CD4-positive, alpha-beta T cell treated with Interleukin-4 for 1 hour (primary cell): ENCODE measurements around the gene FEM1B.
"Not testable (repeated sequence)": the region's sequence is repeated elsewhere in the genome, so short reads cannot be mapped to it uniquely, and the experiment has no call there.

ENCODE experiments used
- DNase-seq, 2 donors: peaks; one replicate each; pipeline ENCODE4 v3.0.0-alpha.2; 2020 to 2022

Gene FEM1B

DNA sequence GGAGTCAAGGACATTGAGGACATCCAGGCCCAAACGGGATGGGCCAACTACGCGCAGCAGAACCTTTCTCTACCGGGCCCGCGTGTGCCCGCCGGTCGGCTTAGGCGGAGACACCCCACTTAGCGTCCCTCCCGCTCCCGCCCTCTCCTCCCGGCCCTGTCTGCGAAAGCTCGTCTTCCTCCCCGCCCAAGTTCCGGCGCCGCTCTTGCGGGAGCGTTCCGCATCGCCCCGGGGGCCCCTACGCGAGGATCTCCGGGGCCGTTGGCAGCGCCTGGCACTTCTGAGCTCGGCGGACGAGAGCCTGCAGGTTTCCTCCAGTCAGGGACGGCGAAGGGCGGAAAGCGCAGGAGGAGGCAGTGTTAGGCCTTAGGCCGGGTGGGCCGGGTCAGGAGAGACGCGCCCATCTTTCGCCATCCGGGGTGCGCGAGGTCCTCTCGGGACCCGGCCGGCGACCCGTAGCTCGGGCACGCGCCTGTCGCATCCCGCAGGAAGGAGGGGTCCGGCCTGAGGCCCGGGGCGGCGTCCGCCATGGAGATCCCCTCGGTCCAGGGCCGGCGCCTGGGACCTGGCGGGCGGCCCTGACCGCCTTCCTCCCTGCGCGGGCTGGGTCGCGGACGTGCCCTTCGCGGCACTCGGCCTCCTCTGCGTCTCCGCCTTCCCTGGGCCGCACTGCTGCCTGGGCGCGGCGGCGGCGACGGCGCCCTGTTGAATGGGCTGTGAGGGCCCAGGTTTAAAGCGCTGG, at the start of gene FEM1B:
FEM1B (plus strand) TSS at position 143 of the 742 bp plus-strand sequence. CDS start 673 bp downstream, outside the sequence.
- peak; percentile 89 to 92 for DNase-seq

DNA sequence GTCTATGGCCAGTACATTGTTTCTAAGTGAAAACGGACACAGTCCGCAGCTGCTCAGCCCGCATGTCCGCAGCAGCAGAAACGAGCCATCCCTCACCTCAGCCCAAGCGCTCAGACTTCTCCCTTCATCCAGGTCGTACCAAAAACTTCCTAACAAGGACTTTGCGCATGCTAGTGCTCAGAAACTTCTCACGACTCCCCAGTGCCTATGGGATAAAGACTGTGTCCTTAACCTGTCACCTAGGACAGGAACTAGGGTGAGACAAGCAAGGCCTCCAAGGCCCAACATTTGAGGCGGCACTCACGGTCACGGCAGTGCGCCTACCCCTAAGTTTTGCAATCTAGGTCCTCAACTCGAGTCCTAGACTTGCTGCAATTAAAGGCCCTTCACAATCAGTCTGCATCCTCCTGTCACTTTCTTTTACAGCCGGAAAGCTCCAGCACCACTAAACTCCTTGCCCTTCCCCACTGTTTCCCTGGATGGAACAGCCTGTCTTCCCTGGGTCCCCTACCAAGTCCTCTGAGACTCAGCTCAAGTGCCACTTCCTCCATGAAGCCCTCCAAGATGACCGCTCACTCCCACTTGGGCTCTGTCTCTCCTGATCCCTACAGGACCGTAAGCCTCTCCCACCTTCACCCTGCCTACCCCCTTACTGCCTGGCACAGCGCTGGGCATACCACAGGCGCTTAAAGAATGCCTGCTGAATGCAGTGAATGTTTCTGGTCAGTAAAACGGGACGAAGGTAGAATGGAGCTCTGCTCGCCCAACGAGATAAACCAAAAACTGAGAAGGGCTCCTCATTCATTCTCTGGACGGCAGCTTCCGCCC, 49.2 kb upstream of the FEM1B start:
- no peak for DNase-seq

DNA sequence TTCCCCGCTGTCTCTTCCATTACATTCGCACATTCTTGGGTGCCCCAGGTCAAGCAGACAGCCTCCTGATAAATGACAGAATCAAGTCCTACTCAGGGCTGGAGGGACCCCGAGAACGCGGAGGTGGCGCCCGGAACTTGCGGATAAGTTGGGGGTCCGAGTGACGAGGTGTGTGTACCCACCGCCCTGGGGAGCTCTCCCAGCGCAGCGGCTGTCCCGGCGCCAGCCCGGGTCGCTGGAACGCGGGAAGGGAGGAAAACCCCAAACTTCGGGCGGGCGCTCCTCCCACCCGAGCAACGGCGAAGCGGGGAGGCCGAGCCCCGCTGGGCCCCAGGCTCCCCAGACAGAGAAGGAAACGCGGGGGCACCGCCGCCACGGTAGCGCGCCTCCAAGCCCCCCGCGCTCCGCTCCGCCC, 48.6 kb upstream of the FEM1B start:
- DNase-seq: no peak

GRCh38 chr15:68229386-68230156, 48.0 kb upstream of the FEM1B start, which contains the start of gene CLN6:
Gene CLN6, minus strand, starts transcription at chr15:68229728. Its CDS starts 144 bp downstream, at chr15:68229584.
- peak; percentile 81 to 82 for DNase-seq

GRCh38 chr15:68230157-68231100, 47.1 kb upstream of the FEM1B start:
- no peak for DNase-seq

GRCh38 chr15:68231102-68231818, 46.3 kb upstream of the FEM1B start:
- DNase-seq: no peak

GRCh38 chr15:68232449-68232848, 45.1 kb upstream of the FEM1B start:
- DNase-seq: no peak

DNA sequence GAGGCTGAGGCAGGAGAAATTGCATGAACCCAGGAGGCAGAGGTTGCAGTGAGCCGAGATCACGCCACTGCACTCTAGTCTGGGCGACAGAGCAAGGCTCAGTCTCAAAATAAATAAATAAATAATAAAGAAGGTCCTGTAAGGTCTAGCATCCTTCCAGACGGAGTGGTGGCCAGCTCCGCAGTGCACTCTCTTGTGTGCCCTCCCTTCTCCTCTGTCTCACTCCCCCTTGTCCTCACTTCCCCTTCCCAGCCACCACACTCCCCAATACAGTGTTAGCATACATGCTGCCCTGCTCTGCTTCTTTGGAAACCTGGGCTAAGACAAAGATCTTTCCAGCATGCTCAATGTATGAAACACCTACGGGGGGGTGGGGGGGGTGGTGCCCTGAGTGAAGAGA, 44.6 kb upstream of the FEM1B start:
- DNase-seq: no peak

GRCh38 chr15:68234060-68234459, 43.5 kb upstream of the FEM1B start:
- no peak for DNase-seq

DNA sequence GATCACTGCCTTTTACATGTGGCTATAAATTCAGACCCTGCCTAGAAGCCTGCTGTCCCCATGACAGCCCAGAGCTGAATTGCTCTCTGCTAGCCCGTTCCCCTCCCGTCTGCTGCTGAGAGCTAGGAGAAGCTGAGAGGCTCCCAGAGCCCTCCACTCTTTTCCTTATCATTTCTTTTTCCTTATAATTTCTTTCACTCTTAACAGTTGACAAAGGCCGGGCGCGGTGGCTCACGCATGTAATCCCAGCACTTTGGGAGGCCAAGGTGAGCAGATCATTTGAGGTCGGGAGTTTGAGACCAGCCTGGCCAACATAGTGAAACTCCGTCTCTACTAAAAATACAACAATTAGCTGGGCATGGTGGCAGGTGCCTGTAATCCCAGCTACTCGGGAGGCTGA, 43.0 kb upstream of the FEM1B start:
- DNase-seq: not testable (repeated sequence)

- no peak for DNase-seq
Measured at GRCh38 chr15:68235022-68235421, 42.5 kb upstream of the FEM1B start.

- DNase-seq: no peak
Measured at GRCh38 chr15:68239025-68239424, 38.5 kb upstream of the FEM1B start.

DNA sequence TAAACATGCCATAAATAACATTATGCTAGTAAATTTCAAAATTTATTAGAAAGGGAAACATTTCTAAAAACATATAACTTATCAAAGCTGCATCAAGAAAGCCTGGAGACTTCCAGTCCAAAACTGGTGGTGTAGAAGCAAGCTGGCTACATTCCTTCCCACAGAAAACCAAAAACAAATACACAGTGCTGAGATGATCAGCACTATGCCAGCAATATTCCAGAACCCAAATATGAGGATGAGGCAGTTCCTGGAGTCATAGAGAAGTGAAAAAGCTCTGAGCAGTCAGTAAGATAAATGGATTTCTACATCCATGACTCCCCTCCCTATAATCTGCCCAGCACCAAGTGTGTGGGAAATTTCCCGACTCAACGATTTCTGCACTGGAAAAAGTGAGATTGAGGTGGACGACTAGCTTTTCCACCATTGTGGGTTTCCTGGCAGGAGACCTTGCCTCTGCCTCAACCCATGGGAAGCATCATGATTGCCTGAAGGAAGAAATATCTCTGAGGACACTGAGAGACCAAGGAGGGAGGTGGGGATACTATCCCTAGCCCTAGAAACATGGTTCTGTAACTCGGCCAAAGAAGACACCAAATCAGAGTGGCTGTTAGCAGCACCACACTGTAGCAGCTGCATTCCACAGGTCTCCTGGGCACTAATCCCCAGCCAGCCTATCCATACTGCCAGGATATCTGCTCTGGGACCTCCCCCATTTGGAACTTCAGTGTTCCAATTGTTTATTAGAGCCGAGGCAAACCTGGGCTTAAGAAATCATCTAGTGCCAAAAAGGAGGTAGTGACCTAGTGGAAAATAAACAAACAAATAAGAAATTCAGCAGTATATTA, 36.2 kb upstream of the FEM1B start:
- DNase-seq: no peak

DNA sequence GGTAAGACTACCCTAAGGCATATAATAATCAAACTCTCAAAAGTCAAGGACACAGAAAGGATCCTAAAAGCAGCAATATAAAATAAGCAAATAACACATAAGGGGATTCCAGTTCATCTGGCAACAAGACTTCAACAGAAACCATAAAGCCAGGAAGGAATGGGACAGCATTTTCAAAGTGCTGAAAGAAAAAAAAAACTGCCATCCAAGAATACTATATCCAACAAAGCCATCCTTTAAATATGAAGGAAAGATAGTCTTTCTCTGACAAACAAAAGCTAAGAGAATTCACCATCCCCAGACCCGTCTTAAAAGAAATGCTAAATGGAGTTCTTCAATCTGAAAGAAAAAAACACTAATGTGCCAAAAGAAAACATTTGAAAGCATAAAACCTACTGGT, 33.3 kb upstream of the FEM1B start:
- no peak for DNase-seq

- no peak for DNase-seq
Measured at GRCh38 chr15:68249058-68249713, 28.4 kb upstream of the FEM1B start.

DNA sequence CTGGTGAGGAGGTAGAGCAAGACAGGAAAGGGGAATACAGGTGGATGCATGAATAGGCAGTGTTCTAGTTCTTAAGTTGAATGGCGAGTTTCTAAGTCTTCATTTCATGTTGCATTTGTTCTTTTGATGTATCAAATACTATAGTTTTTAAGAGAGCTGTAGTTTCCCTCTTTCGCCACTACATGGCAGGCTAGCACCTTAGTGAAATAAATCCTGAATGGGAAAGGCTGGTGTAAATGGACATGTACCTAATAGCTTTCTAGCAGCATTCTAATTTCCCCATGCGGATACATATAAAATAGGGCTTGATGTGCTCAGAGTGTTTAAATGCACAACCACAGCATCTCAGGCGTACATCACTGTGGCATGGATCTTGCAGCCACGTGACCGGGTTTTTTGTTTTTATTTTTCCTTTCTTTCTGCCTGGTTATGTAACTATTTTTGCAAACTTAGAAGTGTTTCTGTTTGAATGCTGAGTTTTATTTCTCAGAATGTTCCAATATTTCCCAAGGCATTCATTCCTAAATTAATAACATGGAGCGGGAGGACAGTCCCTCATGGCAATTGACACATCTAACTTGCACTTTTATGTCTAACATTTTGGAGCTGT, 24.5 kb upstream of the FEM1B start:
- DNase-seq: peak; percentile 38 to 70

DNA sequence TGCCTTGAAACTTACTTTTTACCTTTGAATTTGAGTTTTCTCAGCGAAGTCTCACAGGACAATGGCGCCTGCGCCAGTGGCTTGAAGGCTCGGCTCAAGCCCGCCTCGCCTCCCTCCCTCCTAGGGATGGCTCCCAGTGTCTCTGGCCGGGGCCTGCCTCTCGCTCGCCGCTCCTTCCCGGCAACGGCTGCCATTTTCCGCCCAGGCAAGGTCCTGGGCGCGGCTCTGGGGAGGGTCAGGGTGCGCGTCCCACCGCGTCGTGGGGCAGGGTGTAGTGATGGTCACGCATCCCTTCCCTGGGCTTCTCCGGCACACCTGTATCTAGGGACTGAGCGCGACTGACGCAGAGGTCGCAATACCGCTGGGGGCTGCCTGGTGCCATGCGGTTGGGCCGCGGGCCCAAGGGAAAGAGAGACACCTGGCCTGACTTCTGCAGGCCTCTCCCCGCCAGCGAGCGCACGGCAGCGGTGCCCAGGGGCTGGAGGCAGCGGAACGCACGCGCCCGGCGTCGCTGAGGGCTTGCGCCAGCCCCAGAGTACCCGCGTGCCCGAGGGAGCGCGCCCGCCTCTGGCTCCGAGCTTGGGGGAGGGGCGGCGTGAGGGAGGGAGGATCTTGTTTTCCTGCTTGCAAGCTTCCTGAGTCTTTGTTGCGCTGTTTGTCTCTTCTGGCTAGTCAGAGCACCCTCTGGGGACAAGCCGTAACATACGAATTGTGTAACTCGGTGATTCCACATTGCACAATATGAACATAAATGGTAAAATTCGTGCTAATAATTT, 20.7 kb upstream of the FEM1B start:
- DNase-seq: peak; percentile 63 to 74

DNA sequence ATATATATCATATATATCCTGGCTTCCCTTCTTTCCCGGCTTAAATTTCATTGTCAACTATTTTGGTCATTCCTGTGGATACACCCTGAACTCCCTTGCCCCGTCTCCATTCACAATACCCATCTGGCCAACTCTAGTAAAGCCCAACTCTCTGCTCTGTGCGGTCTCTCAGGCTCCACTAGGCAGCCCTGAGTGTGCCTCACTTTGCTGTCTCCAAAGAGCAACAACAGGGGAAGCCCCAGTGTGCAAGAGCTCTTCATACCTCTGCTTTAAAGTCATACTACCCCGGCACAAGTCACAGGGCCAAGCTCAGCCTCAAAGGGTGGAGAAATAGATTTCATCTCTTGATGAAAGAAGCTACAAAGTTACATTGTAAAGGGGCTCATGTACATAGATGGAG, 18.9 kb upstream of the FEM1B start:
- peak; percentile 12 to 22 for DNase-seq

GRCh38 chr15:68259883-68260282, 17.7 kb upstream of the FEM1B start:
- DNase-seq: no peak
